HG03103 (cell line): ENCODE measurements around the gene MARK3.
A peak's percentile ranks its signal among the peaks of the same experiment; 100 is the strongest.
"Not testable (repeated sequence)": the region's sequence is repeated elsewhere in the genome, so short reads cannot be mapped to it uniquely, and the experiment has no call there.

Experiments
- ATAC-seq: cut with Tn5 transposase; IDR thresholded peaks from one replicate; pipeline ENCODE4 v1.9.1; 2021; ENCODE audit warnings: low read depth; ENCODE audit not compliant: unreplicated experiment

MARK3 gene

GRCh38 chr14:103522649-103523574 lies 137.7 kb downstream of the MARK3 start, which contains the start of gene CKB:
CKB (minus strand) TSS chr14:103522830; CDS start chr14:103522493, 337 bp downstream.
- no peak for ATAC-seq

- ATAC-seq = no peak
These were observed 138.3 kb downstream of the MARK3 start for GRCh38 chr14:103523575-103523954.

- ATAC-seq = no peak
These were observed 139.1 kb downstream of the MARK3 start for GRCh38 chr14:103524002-103524935.

GRCh38 chr14:103525430-103526246 lies 140.4 kb downstream of the MARK3 start:
- not testable (repeated sequence) for ATAC-seq

- ATAC-seq = no peak
These were observed 141.2 kb downstream of the MARK3 start for GRCh38 chr14:103526247-103526913.

- no peak for ATAC-seq
These were observed 141.7 kb downstream of the MARK3 start for GRCh38 chr14:103526914-103527248.

GRCh38 chr14:103527408-103528145 lies 142.4 kb downstream of the MARK3 start:
- no peak for ATAC-seq

- no peak for ATAC-seq
These were observed 143.0 kb downstream of the MARK3 start for GRCh38 chr14:103528146-103528586.

- ATAC-seq = peak; percentile 43
These were observed 143.6 kb downstream of the MARK3 start, which contains the start of gene TRMT61A for GRCh38 chr14:103528587-103529382. TRMT61A (plus strand) TSS chr14:103529196; CDS start chr14:103529979, 783 bp downstream.

GRCh38 chr14:103529383-103530365 lies 144.5 kb downstream of the MARK3 start:
- ATAC-seq = peak; percentile 15

- ATAC-seq = no peak
These were observed 145.2 kb downstream of the MARK3 start for GRCh38 chr14:103530390-103530789.

GRCh38 chr14:103530831-103531230 lies 145.6 kb downstream of the MARK3 start:
- no peak for ATAC-seq

GRCh38 chr14:103531421-103532215 lies 146.4 kb downstream of the MARK3 start:
- no peak for ATAC-seq

- no peak for ATAC-seq
These were observed 147.3 kb downstream of the MARK3 start for GRCh38 chr14:103532216-103533136.
